NT2/D1 (cell line): ENCODE measurements around the gene C5orf46.
A peak's percentile ranks its signal among the peaks of the same experiment; 100 is the strongest.

ENCODE experiments used
- DNase-seq: peaks from one replicate; pipeline ENCODE4 v3.0.0-alpha.2; 2011; ENCODE audit warnings: low read depth, low spot score
- H3K27me3 ChIP-seq: 2 replicates; pipeline ENCODE4 v1.6.0; 2011; ENCODE audit warnings: mild to moderate bottlenecking; ENCODE audit not compliant: insufficient read length, insufficient read depth
- H3K36me3 ChIP-seq: 2 replicates; pipeline ENCODE4 v1.6.1; 2011; ENCODE audit warnings: mild to moderate bottlenecking, low read length, mixed read lengths; ENCODE audit not compliant: insufficient read depth, insufficient read length
- H3K4me1 ChIP-seq: 2 replicates; pipeline ENCODE4 v1.5.1; 2011; ENCODE audit not compliant: insufficient read depth, insufficient read length
- H3K4me3 ChIP-seq: 2 replicates; pipeline ENCODE4 v1.5.1; 2011; ENCODE audit warnings: low read depth; ENCODE audit not compliant: insufficient read length
- H3K9ac ChIP-seq: 2 replicates; pipeline ENCODE4 v1.6.0; 2011; ENCODE audit warnings: low read depth; ENCODE audit not compliant: insufficient read length
- H3K9me3 ChIP-seq: 2 replicates; pipeline ENCODE4 v1.5.1; 2011; ENCODE audit warnings: mild to moderate bottlenecking, low read length; ENCODE audit not compliant: insufficient read depth
- SUZ12 ChIP-seq: IDR thresholded peaks from 2 replicates; pipeline ENCODE4 v1.6.1; 2011; ENCODE audit not compliant: insufficient read length, insufficient read depth; ENCODE audit errors: extremely low read depth
- YY1 ChIP-seq: IDR thresholded peaks from 2 replicates; pipeline ENCODE4 v1.6.1; 2011; ENCODE audit not compliant: insufficient read length, insufficient read depth
- ZNF274 ChIP-seq: IDR thresholded peaks from 2 replicates; pipeline ENCODE4 v1.6.1; 2011; ENCODE audit warnings: mild to moderate bottlenecking, low read depth, low read length

C5orf46 gene

GRCh38 chr5:147893820-147894219, 12.5 kb downstream of the C5orf46 start:
- H3K9ac ChIP-seq: no peak overlapping the region
- H3K4me3 ChIP-seq: no peak overlapping the region
- no peaks in the 10 kb centered on the region for H3K36me3 ChIP-seq
- no peak for DNase-seq
- H3K27me3 ChIP-seq: no peaks in the 10 kb centered on the region
- no peaks in the 10 kb centered on the region for H3K9me3 ChIP-seq
- H3K4me1 ChIP-seq: no peaks in the 10 kb centered on the region
- TF ChIP-seq ZNF274 (no peak), YY1 (no peak), SUZ12 (no peak)

- H3K4me3 ChIP-seq: no peak overlapping the region
- no peaks in the 10 kb centered on the region for H3K4me1 ChIP-seq
- no peaks in the 10 kb centered on the region for H3K27me3 ChIP-seq
- DNase-seq: no peak
- H3K9me3 ChIP-seq: no peaks in the 10 kb centered on the region
- H3K36me3 ChIP-seq: no peaks in the 10 kb centered on the region
- no peak for TF ChIP-seq SUZ12
- TF ChIP-seq ZNF274: no peak
- TF ChIP-seq YY1: no peak
- H3K9ac ChIP-seq: no peak overlapping the region
Measured at GRCh38 chr5:147892696-147893296, 13.5 kb downstream of the C5orf46 start.

- no peak for DNase-seq
- Histone ChIP-seq H3K4me3 (no peak overlapping the region), H3K9ac (no peak overlapping the region), H3K27me3 (no peaks in the 10 kb centered on the region), H3K36me3 (no peaks in the 10 kb centered on the region), H3K9me3 (no peaks in the 10 kb centered on the region), H3K4me1 (no peaks in the 10 kb centered on the region)
- no peak for TF ChIP-seq YY1
- no peak for TF ChIP-seq ZNF274
- TF ChIP-seq SUZ12: no peak
Measured at GRCh38 chr5:147887930-147888329, 18.4 kb downstream of the C5orf46 start.

GRCh38 chr5:147887026-147887627, 19.2 kb downstream of the C5orf46 start:
- no peaks in the 10 kb centered on the region for H3K36me3 ChIP-seq
- peak; percentile 20 for DNase-seq
- H3K4me1 ChIP-seq: no peaks in the 10 kb centered on the region
- no peaks in the 10 kb centered on the region for H3K9me3 ChIP-seq
- no peak for TF ChIP-seq YY1
- no peak for TF ChIP-seq ZNF274
- TF ChIP-seq SUZ12: no peak
- H3K9ac ChIP-seq: no peak overlapping the region
- no peak overlapping the region for H3K4me3 ChIP-seq
- H3K27me3 ChIP-seq: no peaks in the 10 kb centered on the region

GRCh38 chr5:147882586-147883313, 23.6 kb downstream of the C5orf46 start:
- Histone ChIP-seq H3K9me3 (0 out of 2 replicates have a peak, but pooled peaks cover 6% of the 10 kb centered on the region), H3K4me1 (no peaks in the 10 kb centered on the region), H3K4me3 (no peak overlapping the region), H3K9ac (no peak overlapping the region), H3K27me3 (no peaks in the 10 kb centered on the region), H3K36me3 (no peaks in the 10 kb centered on the region)
- no peak for DNase-seq
- TF ChIP-seq ZNF274 (no peak), SUZ12 (no peak), YY1 (no peak)

GRCh38 chr5:147880487-147880886, 25.9 kb downstream of the C5orf46 start:
- DNase-seq: no peak
- Histone ChIP-seq H3K9me3 (peaks cover 22% of the 10 kb centered on the region), H3K9ac (no peak overlapping the region), H3K27me3 (no peaks in the 10 kb centered on the region), H3K4me1 (no peaks in the 10 kb centered on the region), H3K36me3 (no peaks in the 10 kb centered on the region), H3K4me3 (no peak overlapping the region)
- TF ChIP-seq ZNF274 (no peak), YY1 (no peak), SUZ12 (no peak)

- Histone ChIP-seq H3K4me3 (no peak overlapping the region), H3K9ac (no peak overlapping the region), H3K27me3 (no peaks in the 10 kb centered on the region), H3K4me1 (no peaks in the 10 kb centered on the region), H3K9me3 (peaks cover 29% of the 10 kb centered on the region), H3K36me3 (no peaks in the 10 kb centered on the region)
- DNase-seq: no peak
- TF ChIP-seq ZNF274 (no peak), YY1 (no peak), SUZ12 (no peak)
Measured at GRCh38 chr5:147879784-147880183, 26.6 kb downstream of the C5orf46 start.

- Histone ChIP-seq H3K27me3 (no peaks in the 10 kb centered on the region), H3K4me1 (no peaks in the 10 kb centered on the region), H3K9me3 (peaks cover 33% of the 10 kb centered on the region), H3K9ac (no peak within 1 kb of the TSS), H3K36me3 (no peaks in the 10 kb centered on the region), H3K4me3 (no peak within 1 kb of the TSS)
- DNase-seq: no peak
- TF ChIP-seq SUZ12 (no peak), YY1 (no peak), ZNF274 (no peak)
Measured at GRCh38 chr5:147878066-147878759, 28.1 kb downstream of the C5orf46 start, which contains the start of gene SCGB3A2. TSS of gene SCGB3A2 (plus strand) at chr5:147878711. CDS start at chr5:147878804, 93 bp downstream.
